NCI-H2196 (cell line): ENCODE results near the gene HOXA7.
A peak's percentile ranks its signal among the peaks of the same experiment; 100 is the strongest.

ENCODE experiments used
- DNase-seq: peaks from one replicate; lab custom pipeline; 2025; ENCODE audit not compliant: unreplicated experiment; lab: John Stamatoyannopoulos, UW

HOXA7 gene

GRCh38 chr7:27182285-27182841, 25.9 kb upstream of the HOXA7 start:
- DNase-seq: no peak

DNA sequence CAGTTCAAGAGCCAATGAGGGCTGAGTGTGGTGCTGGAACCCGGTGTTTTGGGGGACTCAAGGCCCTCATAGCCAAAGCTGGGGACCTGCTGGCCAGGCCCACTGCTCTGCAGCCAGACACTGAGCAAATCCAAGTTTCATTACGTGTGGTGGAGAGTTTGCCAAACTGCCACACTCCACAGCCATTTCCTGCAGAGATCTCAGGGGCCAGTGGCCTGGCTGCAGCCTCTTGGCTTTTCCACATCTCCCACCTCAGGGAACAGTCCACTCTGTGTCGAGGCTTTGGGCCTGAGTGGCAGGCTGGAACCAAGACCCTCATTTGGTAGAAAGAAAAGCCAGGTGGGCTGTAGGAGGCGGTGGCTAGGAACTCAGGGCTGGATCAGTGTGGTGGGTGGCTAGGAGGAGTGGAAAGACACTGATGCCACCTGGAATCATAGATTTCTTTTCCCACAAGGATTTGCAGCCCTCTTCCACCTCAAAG, 25.4 kb upstream of the HOXA7 start:
- DNase-seq: no peak

GRCh38 chr7:27180431-27181420, 24.3 kb upstream of the HOXA7 start:
- no peak for DNase-seq

GRCh38 chr7:27179503-27180430, 23.3 kb upstream of the HOXA7 start:
- DNase-seq: no peak

GRCh38 chr7:27179030-27179429, 22.6 kb upstream of the HOXA7 start:
- DNase-seq: no peak

- DNase-seq: no peak
Observed at GRCh38 chr7:27178366-27178765, 21.9 kb upstream of the HOXA7 start.

DNA sequence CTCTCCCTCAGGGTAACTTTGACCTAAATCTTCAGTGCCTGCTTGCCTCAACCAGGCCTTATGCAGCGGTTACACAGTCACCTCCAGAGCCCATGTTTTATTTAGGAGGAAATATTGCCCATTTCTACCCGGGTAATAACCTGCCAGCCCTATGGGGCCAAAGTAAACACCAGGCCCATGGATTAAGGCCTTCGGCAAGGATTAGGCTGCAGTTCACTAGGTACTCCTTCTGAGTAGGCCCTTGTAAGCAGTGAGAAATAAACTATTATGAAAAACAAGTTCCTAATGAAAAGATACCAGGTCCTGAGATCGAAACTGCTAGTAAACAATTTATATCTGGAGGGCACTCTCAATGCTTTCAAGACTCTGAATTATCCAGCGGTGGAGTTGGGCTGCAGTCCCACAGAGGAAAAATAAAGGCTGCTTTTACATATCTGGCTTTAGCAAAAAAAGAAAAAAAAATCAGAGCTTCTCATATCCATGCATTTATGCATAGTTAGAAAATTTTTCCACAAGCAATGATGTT, 21.4 kb upstream of the HOXA7 start:
- no peak for DNase-seq

- no peak for DNase-seq
Observed at GRCh38 chr7:27176962-27177794, 20.7 kb upstream of the HOXA7 start.

DNA sequence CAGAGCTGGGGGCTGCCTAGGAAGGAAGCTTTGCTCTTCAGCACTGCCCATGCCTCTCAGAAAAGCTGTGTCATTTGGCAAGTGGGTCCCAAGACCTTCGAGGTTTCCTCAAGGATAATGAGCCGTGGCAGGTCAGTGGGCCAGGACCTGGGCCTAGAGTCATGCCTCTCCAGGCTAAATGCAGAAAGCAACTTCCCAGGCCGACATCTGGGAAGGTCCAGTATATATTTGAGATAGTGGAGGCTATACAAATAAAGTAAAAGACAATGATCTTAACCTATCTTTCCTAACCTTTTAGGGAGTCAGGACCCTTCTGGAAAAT, 20.0 kb upstream of the HOXA7 start:
- DNase-seq: no peak

GRCh38 chr7:27175626-27176523, 19.4 kb upstream of the HOXA7 start:
- DNase-seq: no peak

DNA sequence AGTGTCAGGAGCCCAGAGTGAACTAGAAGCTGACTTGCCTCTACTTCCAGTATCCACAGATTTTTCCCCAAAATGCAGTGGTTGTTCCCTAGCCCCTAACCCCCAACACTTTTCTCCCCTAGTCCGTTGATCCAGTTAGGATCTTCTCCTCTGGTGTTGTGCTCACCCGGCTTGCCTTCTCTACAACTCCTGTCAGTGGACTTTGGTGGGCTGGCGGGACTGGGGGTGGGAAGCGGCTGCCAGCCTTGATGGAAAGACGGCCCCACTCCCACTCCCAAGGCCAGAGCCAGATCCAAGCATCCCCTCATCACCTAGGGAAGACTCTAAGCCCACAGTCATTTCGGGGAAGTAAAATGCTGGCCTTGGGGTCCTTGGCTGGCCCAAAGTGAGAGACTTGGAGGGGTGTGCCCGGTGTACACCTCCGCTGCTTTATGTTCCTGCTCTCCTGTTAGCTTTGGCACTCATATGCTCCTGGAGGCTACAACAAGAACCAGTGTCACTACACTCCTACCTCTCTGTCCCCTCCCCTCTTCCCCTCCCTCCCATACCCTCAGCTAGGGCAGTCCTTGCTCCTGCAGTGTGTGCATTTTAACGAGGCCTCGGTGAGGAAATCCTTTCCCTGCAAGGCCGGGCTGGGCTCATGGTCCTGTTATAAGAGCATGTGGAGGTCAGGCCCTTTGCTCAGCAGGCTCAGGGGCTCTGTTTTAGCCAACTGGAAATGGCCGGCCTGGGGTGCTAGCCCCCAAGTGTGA, 18.6 kb upstream of the HOXA7 start:
- DNase-seq: no peak

GRCh38 chr7:27173956-27174873, 17.7 kb upstream of the HOXA7 start, which contains the start of gene HOXA10:
Gene HOXA10, minus strand, starts transcription at chr7:27174320. Its CDS starts 14 bp downstream, at chr7:27174306.
- no peak for DNase-seq

DNA sequence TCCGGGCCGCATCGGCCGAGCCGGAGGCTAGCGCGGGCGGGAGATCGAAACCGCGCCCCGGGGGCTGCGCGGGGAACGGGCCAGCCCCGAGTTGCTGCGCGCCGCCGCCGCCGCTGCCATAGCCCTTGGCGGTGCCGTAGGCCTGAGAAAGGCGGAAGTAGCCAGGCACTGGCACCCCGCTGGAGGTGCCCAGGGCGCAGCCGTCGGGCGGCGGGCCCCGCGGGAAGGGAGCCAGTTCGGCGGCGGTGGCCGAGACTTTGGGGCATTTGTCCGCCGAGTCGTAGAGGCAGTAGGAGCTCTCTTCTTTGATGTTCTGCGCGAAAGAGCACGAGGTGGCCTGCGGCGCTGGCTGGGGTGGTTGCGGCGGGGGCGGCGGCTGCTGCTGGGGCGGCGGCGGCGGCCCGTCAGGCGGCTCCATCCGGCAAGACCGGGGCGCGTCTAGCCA, 17.1 kb upstream of the HOXA7 start:
- DNase-seq: peak; percentile 52

GRCh38 chr7:27172823-27173510, 16.5 kb upstream of the HOXA7 start:
- DNase-seq: peak; percentile 28

GRCh38 chr7:27172315-27172774, 15.9 kb upstream of the HOXA7 start:
- DNase-seq: no peak

DNA sequence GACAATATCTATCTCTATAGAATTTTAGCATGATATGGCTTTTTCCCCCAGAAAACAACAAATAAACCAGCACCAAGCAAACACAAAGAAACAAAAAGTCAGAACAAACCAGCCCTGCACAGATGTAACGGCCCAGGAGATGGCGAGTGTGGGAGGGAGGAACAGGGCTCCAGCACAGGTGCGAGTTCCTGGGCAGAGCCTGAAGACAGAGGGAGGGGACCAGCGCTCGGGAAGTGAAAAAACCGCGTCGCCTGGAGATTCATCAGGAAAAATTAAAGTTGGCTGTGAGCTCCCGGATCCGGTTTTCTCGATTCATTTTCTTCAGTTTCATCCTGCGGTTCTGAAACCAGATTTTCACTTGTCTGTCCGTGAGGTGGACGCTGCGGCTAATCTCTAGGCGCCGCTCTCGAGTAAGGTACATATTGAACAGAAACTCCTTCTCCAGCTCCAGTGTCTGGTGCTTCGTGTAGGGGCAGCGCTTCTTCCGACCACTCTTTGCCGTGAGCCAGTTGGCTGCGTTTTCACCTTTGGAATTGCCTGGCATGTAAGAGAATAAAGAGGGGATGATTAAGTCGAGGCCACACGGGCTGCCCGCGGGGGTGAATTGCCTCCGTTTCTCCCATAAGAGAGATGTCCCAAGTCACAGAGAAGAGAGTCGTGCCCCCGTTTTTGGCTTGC, 15.3 kb upstream of the HOXA7 start:
- no peak for DNase-seq
